ENCODE measurements around the gene RFPL2.

RFPL2 gene

DNA sequence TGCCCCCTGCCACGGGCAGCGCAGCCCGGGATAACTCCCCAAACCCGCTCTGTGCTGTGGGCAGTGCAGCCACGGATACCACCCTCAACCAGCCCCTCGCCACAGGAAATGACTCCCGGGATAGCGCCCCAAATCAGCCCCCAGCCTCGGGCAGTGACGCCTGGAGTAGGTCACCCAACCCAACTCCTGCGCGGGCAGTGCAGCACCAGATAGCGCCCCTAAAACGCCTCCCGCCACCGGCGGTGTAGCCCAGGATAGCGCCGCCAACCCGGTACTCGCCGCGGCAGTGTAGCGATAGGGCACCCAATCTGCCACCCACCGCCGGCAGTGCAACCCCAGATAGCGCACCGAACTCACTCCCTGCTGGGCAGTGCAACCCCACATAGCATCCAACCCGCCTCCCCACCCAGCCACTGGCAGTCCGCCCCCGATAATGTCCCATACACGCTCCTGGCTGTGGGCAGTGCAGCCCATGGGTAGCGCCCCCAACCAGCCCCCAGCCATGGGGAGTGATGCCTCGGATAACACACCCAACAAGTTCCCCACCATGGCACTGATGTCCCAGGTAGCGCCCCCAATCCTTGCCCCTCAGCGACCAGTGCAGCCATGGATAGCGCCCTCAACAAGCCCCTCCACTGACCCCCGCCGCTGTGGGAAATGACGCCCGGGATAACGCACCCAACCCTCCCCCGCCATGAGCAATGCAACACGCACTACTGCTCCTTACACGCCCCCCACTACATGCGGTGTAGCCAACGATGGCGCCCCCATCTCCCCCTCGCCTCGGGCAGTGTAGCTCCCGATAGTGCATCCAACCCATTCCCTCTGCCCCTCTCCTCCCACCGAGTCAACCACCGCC, 1.5 kb downstream of the RFPL2 start:
- no peaks in the 10 kb centered on the region for H3K36me3 ChIP-seq (ENCODE audit: insufficient read depth, low read length)
- 0 out of 2 replicates have a peak, but pooled peaks cover 4% of the 10 kb centered on the region for H4K20me1 ChIP-seq (ENCODE audit: insufficient read depth, low read length)
- no peak overlapping the region for H3K4me2 ChIP-seq (ENCODE audit: insufficient read depth, low read length)
- H3K9ac ChIP-seq (ENCODE audit: low read depth, low read length), result no peak overlapping the region
- H3K27ac ChIP-seq (ENCODE audit: low read length), result no peak overlapping the region
- H2AFZ ChIP-seq (ENCODE audit: low read depth, low read length), result no peak overlapping the region
- H3K27me3 ChIP-seq (ENCODE audit: insufficient read depth, low read length, poor library complexity), result peaks cover 10% of the 10 kb centered on the region
- no peaks in the 10 kb centered on the region for H3K9me3 ChIP-seq (ENCODE audit: insufficient read depth, low read length, severe bottlenecking)
- TF ChIP-seq EZH2 (IDR thresholded peaks at IDR 0.05; ENCODE audit: borderline replicate concordance, low read depth, low read length, severe bottlenecking) (no peak), CTCF (IDR thresholded peaks at IDR 0.05; ENCODE audit: borderline replicate concordance, extremely low read depth, low read length, poor library complexity, severe bottlenecking) (no peak)
- no peaks in the 10 kb centered on the region for H3K79me2 ChIP-seq (ENCODE audit: insufficient read depth, low read length)
- H3K4me1 ChIP-seq (ENCODE audit: insufficient read depth, low read length), result no peaks in the 10 kb centered on the region
- DNase-seq (no peak), ATAC-seq (ENCODE audit: insufficient read depth, low read depth) (no peak)
- H3K4me3 ChIP-seq (ENCODE audit: low read depth in 1 of 2, low read length in 2 of 2), result no peak overlapping the region

DNA sequence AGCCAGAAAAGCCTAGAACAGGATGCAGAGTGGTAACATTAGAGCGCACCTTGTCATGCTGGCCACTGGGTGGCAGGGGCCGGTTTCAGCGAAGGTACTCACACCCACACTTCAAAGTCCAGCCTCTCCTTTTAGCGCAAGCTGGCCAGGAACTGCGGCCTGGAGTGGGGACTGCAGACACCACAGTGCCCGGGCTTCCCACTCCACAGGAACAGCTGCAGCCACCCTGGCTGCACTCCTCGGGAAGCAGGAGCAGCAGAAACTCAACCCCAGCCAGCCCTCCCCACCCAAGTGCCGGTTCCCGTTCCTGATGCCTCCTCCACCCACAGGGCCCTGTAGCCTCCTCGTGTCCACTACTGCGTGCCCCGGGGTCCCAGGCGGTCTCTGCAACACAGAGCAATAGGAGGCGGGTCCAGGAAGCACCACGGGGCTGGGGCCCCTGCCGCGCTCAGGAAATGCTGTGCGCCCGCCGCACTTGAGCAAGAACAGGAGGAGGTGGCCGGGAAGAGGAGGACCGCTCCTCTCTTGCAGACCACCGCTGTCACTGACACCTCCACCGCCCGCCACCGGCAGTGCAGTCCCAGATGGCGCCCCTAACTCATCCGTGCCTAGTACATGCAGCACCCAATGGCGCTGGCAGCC, 2.2 kb downstream of the RFPL2 start:
- Histone ChIP-seq H3K4me1 (ENCODE audit: insufficient read depth, low read length) (no peaks in the 10 kb centered on the region), H3K4me3 (ENCODE audit: low read depth in 1 of 2, low read length in 2 of 2) (no peak overlapping the region), H3K27ac (ENCODE audit: low read length) (no peak overlapping the region), H3K9me3 (ENCODE audit: insufficient read depth, low read length, severe bottlenecking) (no peaks in the 10 kb centered on the region), H3K4me2 (ENCODE audit: insufficient read depth, low read length) (no peak overlapping the region), H4K20me1 (ENCODE audit: insufficient read depth, low read length) (0 out of 2 replicates have a peak, but pooled peaks cover 4% of the 10 kb centered on the region), H3K27me3 (ENCODE audit: insufficient read depth, low read length, poor library complexity) (peaks cover 10% of the 10 kb centered on the region), H3K79me2 (ENCODE audit: insufficient read depth, low read length) (no peaks in the 10 kb centered on the region), H2AFZ (ENCODE audit: low read depth, low read length) (no peak overlapping the region), H3K9ac (ENCODE audit: low read depth, low read length) (no peak overlapping the region), H3K36me3 (ENCODE audit: insufficient read depth, low read length) (no peaks in the 10 kb centered on the region)
- DNase-seq (peak; percentile 19), ATAC-seq (ENCODE audit: insufficient read depth, low read depth) (peak; percentile 49; the same call in 2 of the 3 replicates)
- TF ChIP-seq EZH2 (IDR thresholded peaks at IDR 0.05; ENCODE audit: borderline replicate concordance, low read depth, low read length, severe bottlenecking) (no peak), CTCF (IDR thresholded peaks at IDR 0.05; ENCODE audit: borderline replicate concordance, extremely low read depth, low read length, poor library complexity, severe bottlenecking) (peak; percentile 67)

GRCh38 chr22:32202161-32202538, 2.7 kb downstream of the RFPL2 start:
- no peak overlapping the region for H2AFZ ChIP-seq (ENCODE audit: low read depth, low read length)
- no peak overlapping the region for H3K4me2 ChIP-seq (ENCODE audit: insufficient read depth, low read length)
- no peaks in the 10 kb centered on the region for H3K36me3 ChIP-seq (ENCODE audit: insufficient read depth, low read length)
- no peak overlapping the region for H3K9ac ChIP-seq (ENCODE audit: low read depth, low read length)
- H3K9me3 ChIP-seq (ENCODE audit: insufficient read depth, low read length, severe bottlenecking), result no peaks in the 10 kb centered on the region
- peaks cover 10% of the 10 kb centered on the region for H3K27me3 ChIP-seq (ENCODE audit: insufficient read depth, low read length, poor library complexity)
- TF ChIP-seq CTCF (IDR thresholded peaks at IDR 0.05; ENCODE audit: borderline replicate concordance, extremely low read depth, low read length, poor library complexity, severe bottlenecking), result no peak
- TF ChIP-seq EZH2 (IDR thresholded peaks at IDR 0.05; ENCODE audit: borderline replicate concordance, low read depth, low read length, severe bottlenecking), result no peak
- DNase-seq (no peak), ATAC-seq (ENCODE audit: insufficient read depth, low read depth) (no peak)
- no peaks in the 10 kb centered on the region for H3K79me2 ChIP-seq (ENCODE audit: insufficient read depth, low read length)
- H3K4me3 ChIP-seq (ENCODE audit: low read depth in 1 of 2, low read length in 2 of 2), result no peak overlapping the region
- H4K20me1 ChIP-seq (ENCODE audit: insufficient read depth, low read length), result 0 out of 2 replicates have a peak, but pooled peaks cover under 1% of the 10 kb centered on the region
- no peak overlapping the region for H3K27ac ChIP-seq (ENCODE audit: low read length)
- no peaks in the 10 kb centered on the region for H3K4me1 ChIP-seq (ENCODE audit: insufficient read depth, low read length)

All from DND-41 (cell line).